Measurements from ENCODE around the gene MMP24. TPM values are rescaled to one million over a fixed set of nuclear protein-coding genes. Genes with fewer than 3 reads are reported as not detected.
A peak's percentile ranks its signal among the peaks of the same experiment; 100 is the strongest.

MMP24 gene
- polyA plus RNA-seq, 4 donors, result 1.5 to 2.4 (median 2.2) TPM

- DNase-seq (ENCODE audit: low read depth in 4 of 4, low spot score in 3 of 4), result no peak
Measured at GRCh38 chr20:35215066-35215956, 11.2 kb upstream of the MMP24 start.

- no peak for DNase-seq (ENCODE audit: low read depth in 4 of 4, low spot score in 3 of 4)
Measured at GRCh38 chr20:35216541-35216940, 9.9 kb upstream of the MMP24 start.

GRCh38 chr20:35223941-35224340, 2.5 kb upstream of the MMP24 start:
- no peak for DNase-seq (ENCODE audit: low read depth in 4 of 4, low spot score in 3 of 4)

- no peak for DNase-seq (ENCODE audit: low read depth in 4 of 4, low spot score in 3 of 4)
Measured at GRCh38 chr20:35224536-35224935, 2.0 kb upstream of the MMP24 start.

GRCh38 chr20:35225319-35226125, 968 bp upstream of the MMP24 start:
- no peak for DNase-seq (ENCODE audit: low read depth in 4 of 4, low spot score in 3 of 4)

GRCh38 chr20:35226884-35227681, 593 bp downstream of the MMP24 start:
- peak in 2 of 4 donors; percentile 31 to 45 for DNase-seq (ENCODE audit: low read depth in 4 of 4, low spot score in 3 of 4)

GRCh38 chr20:35232575-35232974, 6.1 kb downstream of the MMP24 start:
- no peak for DNase-seq (ENCODE audit: low read depth in 4 of 4, low spot score in 3 of 4)

- no peak for DNase-seq (ENCODE audit: low read depth in 4 of 4, low spot score in 3 of 4)
Measured at GRCh38 chr20:35235881-35236280, 9.4 kb downstream of the MMP24 start.

- DNase-seq (ENCODE audit: low read depth in 4 of 4, low spot score in 3 of 4), result no peak
Measured at GRCh38 chr20:35237486-35237885, 11.0 kb downstream of the MMP24 start.

- DNase-seq (ENCODE audit: low read depth in 4 of 4, low spot score in 3 of 4), result no peak
Measured at GRCh38 chr20:35238170-35238569, 11.7 kb downstream of the MMP24 start.

- no peak for DNase-seq (ENCODE audit: low read depth in 4 of 4, low spot score in 3 of 4)
Measured at GRCh38 chr20:35238735-35239134, 12.2 kb downstream of the MMP24 start.

- DNase-seq (ENCODE audit: low read depth in 4 of 4, low spot score in 3 of 4), result no peak
Measured at GRCh38 chr20:35240083-35240810, 13.8 kb downstream of the MMP24 start.

GRCh38 chr20:35240811-35241293, 14.4 kb downstream of the MMP24 start:
- no peak for DNase-seq (ENCODE audit: low read depth in 4 of 4, low spot score in 3 of 4)

GRCh38 chr20:35243317-35243716, 16.8 kb downstream of the MMP24 start:
- DNase-seq (ENCODE audit: low read depth in 4 of 4, low spot score in 3 of 4), result no peak

GRCh38 chr20:35243986-35244385, 17.5 kb downstream of the MMP24 start:
- no peak for DNase-seq (ENCODE audit: low read depth in 4 of 4, low spot score in 3 of 4)

- no peak for DNase-seq (ENCODE audit: low read depth in 4 of 4, low spot score in 3 of 4)
Measured at GRCh38 chr20:35246723-35247122, 20.2 kb downstream of the MMP24 start.

GRCh38 chr20:35248641-35249475, 22.4 kb downstream of the MMP24 start:
- no peak for DNase-seq (ENCODE audit: low read depth in 4 of 4, low spot score in 3 of 4)

- DNase-seq (ENCODE audit: low read depth in 4 of 4, low spot score in 3 of 4), result no peak
Measured at GRCh38 chr20:35251613-35251940, 25.1 kb downstream of the MMP24 start.

- no peak for DNase-seq (ENCODE audit: low read depth in 4 of 4, low spot score in 3 of 4)
Measured at GRCh38 chr20:35252037-35252461, 25.6 kb downstream of the MMP24 start.

Measured in left renal pelvis (tissue), 4 donors.